AML-193 (cell line): ENCODE data around the gene SULT2B1.
A peak's percentile ranks its signal among the peaks of the same experiment; 100 is the strongest.
"Not testable (repeated sequence)": the region's sequence is repeated elsewhere in the genome, so short reads cannot be mapped to it uniquely, and the experiment has no call there.

Experiments
- DNase-seq, 2 experiments: peaks; one replicate each; lab custom pipeline; 2025; lab: John Stamatoyannopoulos, UW

SULT2B1 gene

DNA sequence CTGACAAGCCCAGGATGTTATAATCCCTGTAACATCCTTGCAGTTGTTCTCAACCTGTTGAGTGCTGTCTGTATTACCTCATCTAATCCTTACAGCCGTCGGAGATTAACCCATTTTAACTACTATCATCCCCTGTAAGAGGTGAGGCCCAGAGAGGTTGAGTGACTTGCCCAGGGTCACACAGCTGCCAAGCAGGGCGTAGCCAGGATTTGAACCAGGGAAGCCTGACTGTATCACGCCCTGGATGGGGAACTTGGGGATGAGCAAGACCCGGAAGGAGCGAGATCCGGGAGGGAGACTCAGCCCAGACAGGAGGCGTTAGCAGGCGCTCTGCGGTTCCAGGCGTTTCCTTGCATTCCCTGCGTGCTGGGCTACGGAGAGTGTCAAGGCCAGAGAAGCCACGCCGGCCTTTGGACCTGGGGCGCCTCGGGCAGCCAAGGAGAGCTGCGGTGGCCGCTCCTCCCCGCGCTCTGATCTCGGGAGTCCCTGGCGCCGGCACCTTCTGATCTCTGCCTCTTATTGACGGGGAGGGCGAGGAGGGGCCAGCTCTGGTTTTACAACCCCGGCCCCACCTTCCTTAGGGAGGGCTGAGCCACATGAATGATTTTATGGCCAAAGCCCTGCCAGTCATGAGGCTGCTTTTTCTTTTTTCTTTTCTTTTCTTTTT lies 6.2 kb downstream of the SULT2B1 start:
- DNase-seq, result no peak

DNA sequence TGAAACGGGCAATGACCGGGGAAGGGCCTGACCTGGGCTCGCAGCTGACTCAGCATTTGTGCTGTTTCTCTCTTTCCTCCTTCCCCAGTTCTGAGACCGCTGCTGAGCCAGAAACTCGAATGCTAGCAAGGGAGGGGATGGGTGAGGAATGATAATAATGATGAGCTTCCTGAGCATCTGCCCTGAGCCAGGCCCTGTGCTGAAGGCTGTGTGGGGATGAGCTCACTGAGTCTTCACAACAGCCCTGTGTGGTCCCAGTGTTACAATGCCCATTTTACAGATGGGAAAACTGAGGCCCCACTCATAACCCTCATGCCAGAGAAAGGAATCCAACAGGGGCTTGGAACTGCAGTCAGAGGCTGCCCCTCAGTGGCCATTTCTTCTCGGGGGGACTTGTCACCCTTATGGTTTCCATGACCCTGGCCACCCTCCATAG lies 8.1 kb downstream of the SULT2B1 start:
- DNase-seq, result no peak

DNA sequence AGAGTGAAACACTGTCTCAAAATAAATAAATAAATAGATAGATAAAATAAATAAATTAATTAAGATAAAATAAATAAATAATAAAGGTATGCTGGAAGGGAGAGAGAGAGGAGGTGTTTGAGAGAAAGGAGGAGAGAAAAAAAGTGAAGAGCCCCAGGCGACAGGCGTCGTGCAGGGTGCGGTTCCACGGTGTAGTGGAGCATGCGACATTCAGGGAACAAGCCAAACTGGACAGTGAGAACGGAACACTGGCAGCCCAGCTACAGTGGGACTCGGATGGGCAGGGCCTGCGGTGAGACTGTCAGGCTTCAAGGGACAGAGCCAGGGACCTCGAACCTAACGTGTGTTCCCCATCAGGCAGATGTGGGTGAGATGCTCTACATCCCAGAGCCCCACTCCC lies 9.4 kb downstream of the SULT2B1 start:
- DNase-seq, result no peak

DNA sequence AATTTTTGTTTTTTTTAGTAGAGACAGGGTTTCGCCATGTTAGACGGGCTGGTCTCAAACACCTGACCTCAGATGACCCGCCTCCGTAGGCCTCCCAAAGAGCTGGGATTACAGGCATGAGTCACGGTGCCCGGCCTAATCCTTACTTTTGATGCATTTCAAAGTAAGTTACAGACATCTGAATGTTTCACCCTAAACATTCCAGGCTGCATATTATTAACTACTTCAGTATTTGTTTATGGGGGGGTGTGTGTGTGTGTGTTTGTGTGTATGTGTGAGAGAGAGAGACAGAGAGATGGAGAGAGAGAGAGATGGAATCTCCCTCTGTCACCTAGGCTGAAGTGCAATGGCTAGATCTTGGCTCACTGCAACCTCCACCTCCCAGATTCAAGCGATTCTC lies 13.1 kb downstream of the SULT2B1 start:
- no peak for DNase-seq

DNA sequence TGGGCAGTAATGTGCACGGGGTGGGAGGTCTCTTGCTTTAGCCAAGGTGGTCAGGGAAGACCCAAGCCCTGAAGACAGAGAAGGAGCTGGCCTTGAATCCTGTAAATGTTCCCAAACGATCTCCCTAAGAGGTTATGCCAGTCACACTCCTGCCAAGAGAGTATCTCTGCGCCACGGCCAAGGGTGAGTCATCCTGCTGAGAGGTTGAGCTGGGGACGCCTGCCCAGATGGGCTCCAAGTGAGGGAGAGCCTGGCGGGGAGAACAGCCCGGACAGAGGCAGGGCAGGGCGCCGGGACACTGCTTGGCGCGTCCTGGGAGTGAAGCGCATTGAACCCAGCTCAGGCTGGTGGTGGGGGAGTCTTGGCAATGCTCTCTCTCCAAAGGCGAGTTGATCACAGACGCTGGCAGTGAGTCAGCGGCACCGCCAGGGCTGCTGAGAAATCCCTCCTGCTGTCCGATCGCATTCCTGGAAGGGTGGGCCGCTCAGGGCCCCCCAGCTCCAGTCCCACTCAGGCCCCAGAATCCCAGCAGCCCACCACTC lies 16.4 kb downstream of the SULT2B1 start:
- DNase-seq, result no peak

DNA sequence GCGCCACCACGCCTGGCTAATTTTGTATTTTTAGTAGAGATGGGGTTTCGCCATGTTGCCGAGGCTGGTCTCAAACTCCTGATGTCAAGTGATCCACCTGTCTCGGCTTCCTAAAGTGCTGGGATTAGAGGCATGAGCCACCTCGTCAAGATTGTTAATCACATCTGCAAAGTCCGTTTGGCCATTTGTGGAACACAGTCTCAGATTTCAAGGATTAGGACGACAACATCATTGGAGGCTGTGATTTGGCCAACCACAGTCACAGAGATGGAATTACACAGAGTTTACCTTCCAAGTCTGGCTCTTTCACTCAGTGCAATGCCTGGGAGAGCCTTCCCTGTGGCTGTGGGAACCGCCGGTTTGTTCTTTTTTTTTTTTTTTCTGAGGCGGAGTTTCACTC lies 17.8 kb downstream of the SULT2B1 start:
- no peak for DNase-seq

DNA sequence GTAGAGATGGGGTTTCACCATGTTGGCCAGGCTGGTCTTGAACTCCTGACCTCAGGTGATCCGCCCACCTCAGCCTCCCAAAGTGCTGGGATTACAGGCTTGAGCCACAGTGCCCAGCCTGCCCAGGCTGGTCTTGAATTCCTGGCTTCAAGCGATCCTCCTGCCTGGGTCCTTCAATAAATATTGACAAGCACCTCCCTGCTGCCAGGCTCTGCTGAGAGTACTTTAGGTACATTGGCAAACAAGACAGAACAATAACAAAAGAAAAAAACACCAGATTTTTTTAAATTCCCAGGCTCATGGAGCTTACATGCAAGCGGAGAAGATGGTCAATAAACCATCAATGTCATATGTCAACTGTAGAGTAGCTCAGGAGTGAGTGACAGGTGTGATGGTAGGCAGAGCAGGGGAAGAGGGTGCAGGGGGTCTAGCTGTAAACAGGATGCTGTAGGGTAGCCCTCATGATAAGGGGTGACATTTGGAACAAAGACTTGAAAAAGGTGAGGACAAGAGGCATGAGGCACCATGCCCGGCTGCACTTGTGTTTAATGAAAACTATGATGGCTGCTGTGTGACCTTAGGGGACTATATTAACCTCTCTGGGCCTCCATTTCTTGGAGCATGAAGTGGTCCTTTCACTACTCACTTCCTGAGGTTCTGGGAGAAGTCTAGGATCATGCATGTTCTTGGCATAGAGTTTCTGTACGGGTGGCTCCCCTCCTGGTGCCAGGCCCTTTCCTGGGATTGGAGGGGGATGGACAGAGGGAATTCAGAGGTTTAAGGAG lies 19.6 kb downstream of the SULT2B1 start:
- no peak for DNase-seq

DNA sequence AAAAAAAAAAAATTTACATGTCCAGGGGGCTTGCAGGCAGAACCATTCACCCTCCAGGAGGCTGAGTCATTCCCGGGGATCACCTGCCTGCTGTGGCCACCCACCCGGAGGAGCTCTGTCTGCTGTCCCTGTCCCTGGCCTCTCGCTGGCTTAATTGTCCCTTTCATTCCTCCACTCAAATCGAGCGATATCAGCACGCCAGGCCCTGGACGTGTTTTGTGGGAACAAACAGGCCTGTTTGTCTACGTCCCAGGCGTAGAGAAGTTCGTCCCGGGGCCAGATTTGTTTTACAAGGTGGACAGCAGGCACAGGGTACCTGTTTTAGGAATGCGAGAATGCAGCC lies 21.2 kb downstream of the SULT2B1 start:
- no peak for DNase-seq

DNA sequence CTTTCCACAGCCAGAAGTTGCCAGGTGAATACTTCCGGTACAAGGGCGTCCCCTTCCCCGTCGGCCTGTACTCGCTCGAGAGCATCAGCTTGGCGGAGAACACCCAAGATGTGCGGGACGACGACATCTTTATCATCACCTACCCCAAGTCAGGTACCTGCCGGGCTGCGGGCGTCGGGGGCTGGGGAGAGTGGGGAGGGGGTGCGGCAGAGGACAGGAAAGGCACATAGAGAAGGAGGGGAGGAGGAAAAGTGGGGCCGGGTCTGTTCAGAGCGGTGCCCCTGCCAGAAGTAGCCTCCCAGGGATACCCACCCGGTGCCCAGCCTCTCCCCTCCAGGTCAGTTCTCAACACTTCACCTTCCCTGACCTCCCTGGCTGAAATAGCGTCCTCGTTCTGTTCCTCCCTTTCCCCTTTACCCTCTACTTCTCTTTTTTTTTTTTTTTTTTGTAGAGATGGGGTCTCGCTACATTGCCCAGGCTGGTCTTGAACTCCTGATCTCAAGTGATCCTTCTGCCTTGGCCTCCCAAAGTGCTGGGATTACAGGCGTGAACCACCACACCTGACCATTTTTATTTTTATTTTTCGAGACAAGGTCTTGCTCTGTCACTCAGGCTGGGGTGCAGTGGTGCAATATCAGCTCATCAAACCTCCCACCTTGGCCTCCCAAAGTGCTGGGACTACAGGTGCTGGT lies 24.1 kb downstream of the SULT2B1 start:
- no peak for DNase-seq

DNA sequence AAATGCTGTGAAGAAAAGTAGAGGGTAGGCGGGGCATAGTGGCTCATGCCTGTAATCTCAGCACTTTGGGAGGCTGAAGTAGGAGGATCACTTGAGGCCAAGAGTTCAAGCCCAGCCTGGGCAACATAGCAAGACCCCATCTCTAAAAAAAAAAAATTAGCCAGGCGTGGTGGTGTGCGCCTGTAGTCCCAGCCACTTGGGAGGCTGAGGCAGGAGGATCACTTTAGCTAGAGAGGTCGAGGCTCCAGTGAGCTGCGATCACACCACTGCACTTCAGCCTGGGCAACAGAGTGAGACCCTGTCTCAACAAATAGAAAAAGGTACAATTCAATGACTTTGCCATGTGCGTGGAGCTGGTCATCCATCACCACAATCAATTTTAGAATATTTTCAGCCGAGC lies 25.9 kb downstream of the SULT2B1 start:
- not testable (repeated sequence) for DNase-seq

DNA sequence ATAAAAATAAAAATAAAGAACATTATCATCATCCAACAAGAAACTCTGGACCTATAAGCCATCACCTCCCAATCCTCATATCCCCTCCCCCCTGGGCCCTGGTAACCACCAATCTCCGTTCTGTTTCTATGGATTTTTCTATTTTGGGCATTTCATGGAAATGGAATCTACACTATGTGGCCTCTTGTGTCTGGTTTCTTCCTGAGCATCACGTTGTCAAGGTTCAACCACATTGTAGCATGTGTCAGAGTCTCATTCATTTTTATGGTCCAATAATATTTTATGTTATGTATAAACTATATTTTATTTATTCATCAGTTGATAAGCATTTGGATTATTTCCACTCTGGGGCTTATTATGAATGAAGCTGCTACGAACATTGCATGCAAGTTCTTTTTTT lies 26.9 kb downstream of the SULT2B1 start:
- DNase-seq, result no peak

DNA sequence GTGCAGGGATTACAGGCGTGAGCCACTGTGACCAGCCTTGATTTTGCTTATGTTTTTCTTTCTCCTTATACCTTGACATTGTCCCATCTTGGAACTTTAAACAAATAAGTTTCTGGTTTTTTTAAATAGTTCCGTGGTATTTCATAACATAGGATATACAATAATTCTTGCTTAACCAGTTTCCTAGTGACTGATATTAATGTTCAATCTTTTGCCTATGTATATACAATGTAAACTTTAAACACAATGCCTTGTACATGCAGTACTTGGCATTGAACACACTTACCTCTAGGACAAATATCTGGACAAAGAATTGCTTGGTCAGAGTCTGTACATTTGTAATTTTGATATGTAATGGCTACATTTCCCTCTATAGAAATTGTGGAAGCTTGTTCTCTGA lies 30.2 kb downstream of the SULT2B1 start:
- DNase-seq, result no peak

DNA sequence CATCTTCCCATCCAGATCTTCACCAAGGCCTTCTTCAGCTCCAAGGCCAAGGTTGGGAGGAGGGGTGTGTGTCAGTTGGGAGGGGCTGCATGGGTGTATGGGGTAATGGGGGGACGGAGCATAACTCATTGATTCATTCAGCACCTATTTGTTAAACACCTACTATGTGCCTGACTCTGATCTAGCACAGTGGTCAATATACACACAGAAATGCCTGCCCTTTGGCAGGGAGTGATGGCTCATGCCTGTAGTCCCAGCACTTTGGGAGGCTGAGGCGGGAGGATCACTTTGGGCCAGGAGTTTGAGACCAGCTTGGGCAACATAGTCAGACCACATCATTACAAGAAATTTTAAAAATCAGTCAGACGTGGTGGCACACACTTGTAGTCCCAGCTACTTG lies 35.4 kb downstream of the SULT2B1 start:
- DNase-seq, result no peak

DNA sequence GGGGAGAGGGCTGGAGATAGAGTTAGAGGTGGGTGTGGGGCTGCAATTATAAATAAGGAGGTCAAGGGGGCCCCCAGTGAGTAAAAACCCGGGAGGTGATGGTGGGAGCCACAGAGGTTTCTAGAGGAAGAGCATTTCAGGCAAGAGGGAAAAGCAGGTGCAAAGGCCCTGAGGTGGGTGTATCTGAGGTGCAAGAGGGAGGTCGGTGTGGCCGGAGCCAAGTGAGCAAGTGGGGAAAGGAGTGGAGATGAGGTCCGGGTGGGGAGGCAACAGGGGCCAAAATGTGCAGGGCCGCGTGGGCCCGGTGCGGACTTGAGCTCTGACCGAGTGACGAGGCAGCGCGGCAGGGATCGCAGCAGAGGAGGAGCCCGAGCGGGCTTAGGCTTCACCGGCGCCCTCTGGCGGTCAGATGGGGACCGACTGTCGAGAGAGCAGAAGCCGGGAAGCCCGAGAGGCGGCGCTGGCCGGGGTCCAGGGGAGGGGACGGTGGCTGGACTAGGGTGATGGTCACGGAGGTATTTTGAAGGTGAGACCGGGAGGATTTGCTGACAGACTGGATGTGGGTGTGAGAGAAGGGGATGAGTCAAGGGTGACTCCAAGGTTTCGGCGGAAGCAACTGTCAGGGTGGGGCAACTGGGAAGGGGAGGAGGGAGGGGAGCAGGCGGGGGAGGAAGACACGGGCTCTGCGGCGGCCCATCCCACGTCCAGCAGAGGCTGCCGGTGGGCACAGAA lies 36.9 kb downstream of the SULT2B1 start:
- DNase-seq, result peak; percentile 77 to 78

DNA sequence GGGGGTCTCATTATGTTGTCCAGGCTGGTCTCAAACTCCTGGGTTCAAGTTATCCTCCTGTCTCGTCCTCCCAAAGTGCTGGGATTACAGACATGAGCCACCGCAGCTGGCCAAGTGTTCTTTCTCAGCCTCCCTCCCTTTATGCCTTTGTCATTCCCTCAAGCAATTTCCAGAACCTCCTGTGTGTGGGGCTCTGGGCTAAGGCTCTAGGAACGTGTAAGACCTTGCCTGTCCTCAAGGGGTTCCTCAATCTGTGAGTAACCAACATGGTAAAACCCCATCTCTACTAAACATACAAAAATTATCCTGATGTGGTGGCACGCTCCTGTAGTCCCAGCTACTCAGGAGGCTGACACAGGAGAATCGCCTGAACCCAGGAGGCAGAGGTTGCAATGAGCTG lies 39.0 kb downstream of the SULT2B1 start:
- DNase-seq, result no peak

DNA sequence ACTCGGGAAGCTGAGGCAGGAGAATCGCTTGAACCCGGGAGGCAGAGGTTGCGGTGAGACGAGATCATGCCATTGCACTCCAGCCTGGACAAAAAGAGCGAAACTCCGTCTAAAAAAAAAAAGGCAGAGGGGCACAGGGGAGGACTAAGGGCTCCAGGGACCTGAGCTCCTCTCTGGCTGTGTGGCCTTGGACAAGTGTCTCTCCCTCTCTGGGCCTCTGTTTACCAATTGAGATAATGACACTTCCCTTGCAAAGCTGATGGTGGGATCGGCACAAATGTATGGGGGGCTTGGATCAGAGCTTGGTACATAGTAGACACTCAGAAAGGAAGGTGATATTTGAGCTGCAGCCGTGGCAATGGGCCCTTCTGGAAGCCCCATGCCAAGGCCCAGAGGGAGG lies 43.2 kb downstream of the SULT2B1 start:
- no peak for DNase-seq

DNA sequence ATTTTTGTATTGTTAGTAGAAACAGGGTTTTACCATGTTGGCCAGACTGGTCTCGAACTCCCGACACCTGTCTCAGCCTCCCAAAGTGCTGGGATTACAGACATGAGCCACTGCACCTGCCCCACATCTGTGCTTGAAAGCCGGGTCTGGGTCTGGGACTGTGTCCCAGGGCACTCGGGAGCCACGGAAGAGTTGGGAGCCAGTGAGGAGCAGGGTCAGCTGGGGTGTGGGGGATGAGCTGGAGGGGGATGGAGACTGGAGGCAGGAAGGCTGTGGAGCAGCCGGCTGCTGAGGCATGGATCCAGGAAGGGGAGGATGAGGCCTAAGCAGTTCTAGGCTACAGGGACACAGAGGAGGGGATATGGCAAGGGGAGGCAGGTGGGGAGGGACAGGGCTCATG lies 43.9 kb downstream of the SULT2B1 start:
- no peak for DNase-seq

DNA sequence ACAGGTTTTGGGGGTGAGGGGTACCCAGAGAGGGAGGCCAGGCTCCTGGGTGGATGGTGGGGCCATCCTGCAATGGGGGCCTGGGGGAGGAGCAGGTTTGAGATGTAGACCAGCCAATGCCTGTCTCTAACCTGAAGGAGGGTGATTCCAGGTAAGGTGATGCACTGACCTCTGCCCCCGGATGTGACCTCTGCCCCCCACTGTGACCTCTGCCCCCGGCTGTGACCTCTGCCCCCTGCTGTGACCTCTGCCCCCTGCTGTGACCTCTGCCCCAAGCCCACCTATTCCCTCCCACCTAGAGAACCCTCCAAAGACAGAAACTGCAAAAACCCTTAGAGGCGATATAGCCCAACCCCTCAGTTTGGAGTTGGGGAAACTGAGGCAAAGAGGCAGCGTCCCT lies 44.3 kb downstream of the SULT2B1 start:
- no peak for DNase-seq

DNA sequence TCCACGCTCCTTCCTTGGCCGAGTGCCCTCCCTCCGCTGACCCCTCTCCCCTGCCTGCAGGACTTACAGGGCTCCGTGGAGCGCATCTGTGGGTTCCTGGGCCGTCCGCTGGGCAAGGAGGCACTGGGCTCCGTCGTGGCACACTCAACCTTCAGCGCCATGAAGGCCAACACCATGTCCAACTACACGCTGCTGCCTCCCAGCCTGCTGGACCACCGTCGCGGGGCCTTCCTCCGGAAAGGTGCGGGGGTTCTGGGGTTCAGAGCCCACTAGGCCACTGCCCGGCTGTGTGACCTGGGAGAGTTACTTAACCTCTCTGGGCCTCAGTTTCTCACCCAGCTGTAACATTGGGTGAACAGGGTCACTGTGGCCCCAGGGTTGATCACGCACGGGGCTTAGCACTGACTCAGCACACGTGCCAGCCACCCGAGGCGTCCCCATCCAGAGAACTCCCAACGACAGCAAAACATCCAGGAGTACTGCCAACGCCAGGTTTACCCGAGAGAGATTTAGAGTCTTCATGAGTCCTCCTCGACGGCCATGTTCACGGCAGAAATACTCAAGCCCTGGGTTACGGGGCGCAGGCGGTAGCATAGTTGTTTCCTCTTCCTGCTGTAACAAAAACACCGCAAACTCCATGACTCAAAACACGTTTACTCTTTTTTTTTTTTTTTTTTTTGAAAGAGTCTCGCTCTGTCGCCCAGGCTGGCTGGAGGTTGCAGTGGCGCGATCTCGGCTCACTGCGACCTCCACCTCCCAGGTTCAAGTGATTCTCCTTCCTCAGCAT lies 44.9 kb downstream of the SULT2B1 start:
- no peak for DNase-seq

DNA sequence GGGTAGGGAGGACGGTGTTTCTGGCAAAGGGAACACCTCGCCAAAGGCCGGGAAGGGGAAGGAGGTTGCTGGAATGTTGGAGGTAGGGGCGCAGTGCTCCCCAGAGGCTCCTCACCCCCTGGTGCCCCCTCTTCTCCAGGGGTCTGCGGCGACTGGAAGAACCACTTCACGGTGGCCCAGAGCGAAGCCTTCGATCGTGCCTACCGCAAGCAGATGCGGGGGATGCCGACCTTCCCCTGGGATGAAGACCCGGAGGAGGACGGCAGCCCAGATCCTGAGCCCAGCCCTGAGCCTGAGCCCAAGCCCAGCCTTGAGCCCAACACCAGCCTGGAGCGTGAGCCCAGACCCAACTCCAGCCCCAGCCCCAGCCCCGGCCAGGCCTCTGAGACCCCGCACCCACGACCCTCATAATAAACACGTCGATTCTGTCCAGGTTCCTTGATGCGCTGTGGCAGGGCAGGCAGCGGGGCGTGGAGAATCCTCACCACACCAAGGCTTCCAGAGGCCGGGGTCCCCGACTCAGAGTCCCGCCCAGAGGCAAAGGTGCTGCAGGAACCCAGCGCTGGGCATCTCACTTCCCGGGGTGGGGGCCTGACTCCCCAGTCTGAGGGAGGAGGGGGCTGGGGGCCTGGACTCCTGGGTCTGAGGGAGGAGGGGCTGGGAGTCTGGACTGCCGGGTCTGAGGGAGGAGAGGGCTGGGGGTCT lies 47.2 kb downstream of the SULT2B1 start:
- DNase-seq, result no peak
